AG09319 (cell line): ENCODE data around the gene PCAT6.

ENCODE experiments used
- DNase-seq: peaks from one replicate; pipeline ENCODE4 v3.0.0-alpha.2; 2010; ENCODE audit warnings: low read depth; ENCODE audit errors: extremely low read depth
- CTCF ChIP-seq: IDR thresholded peaks from 2 replicates; pipeline ENCODE4 v1.5.1; 2011; ENCODE audit warnings: low read depth, mild to moderate bottlenecking, inconsistent platforms, low read length, moderate library complexity

Gene PCAT6

GRCh38 chr1:202807926-202808757, 2.6 kb upstream of the PCAT6 start, which contains the start of gene KDM5B:
KDM5B (minus strand) TSS chr1:202808421; CDS start chr1:202808305, 116 bp downstream.
- DNase-seq = peak; percentile 55

GRCh38 chr1:202809597-202810159, 1.1 kb upstream of the PCAT6 start:
- TF ChIP-seq CTCF = no peak
- DNase-seq = no peak

More at GRCh38 chr1:202807926-202808757, 2.6 kb upstream of the PCAT6 start, which contains the start of gene KDM5B:
- no peak for TF ChIP-seq CTCF

- DNase-seq = no peak
- no peak for TF ChIP-seq CTCF
Observed at GRCh38 chr1:202810193-202810614, 550 bp upstream of the PCAT6 start.

GRCh38 chr1:202811296-202812175, 782 bp downstream of the PCAT6 start:
- no peak for DNase-seq
- no peak for TF ChIP-seq CTCF

- no peak for TF ChIP-seq CTCF
Observed at GRCh38 chr1:202812176-202813026, 1.6 kb downstream of the PCAT6 start.

GRCh38 chr1:202815120-202815519, 4.4 kb downstream of the PCAT6 start:
- no peak for DNase-seq

More at GRCh38 chr1:202812176-202813026, 1.6 kb downstream of the PCAT6 start:
- DNase-seq = no peak

More at GRCh38 chr1:202815120-202815519, 4.4 kb downstream of the PCAT6 start:
- TF ChIP-seq CTCF = no peak
